ENCODE results near the gene TTC13.

The TTC13 gene

DNA sequence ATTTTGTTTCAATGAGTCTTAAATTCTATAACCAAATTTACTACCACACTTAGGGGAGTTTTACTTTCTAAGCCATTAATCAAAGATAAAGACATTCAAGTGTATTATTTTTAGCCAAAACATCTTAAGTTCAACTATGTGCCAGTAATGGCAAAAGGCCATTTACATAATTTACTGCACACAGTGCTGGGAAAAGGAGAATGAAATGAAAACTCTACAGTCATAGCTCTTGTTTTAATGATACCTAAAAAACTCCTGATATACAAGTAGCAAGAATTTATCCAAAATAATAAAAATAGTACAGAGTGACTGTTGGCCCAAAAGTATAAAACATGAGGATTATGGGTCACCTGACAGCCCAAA, 67.9 kb downstream of the TTC13 start:
- no peak for DNase-seq (ENCODE audit: low read depth)
- H3K4me3 ChIP-seq (ENCODE audit: low read length), result no peak overlapping the region
- TF ChIP-seq, protein P1, sequence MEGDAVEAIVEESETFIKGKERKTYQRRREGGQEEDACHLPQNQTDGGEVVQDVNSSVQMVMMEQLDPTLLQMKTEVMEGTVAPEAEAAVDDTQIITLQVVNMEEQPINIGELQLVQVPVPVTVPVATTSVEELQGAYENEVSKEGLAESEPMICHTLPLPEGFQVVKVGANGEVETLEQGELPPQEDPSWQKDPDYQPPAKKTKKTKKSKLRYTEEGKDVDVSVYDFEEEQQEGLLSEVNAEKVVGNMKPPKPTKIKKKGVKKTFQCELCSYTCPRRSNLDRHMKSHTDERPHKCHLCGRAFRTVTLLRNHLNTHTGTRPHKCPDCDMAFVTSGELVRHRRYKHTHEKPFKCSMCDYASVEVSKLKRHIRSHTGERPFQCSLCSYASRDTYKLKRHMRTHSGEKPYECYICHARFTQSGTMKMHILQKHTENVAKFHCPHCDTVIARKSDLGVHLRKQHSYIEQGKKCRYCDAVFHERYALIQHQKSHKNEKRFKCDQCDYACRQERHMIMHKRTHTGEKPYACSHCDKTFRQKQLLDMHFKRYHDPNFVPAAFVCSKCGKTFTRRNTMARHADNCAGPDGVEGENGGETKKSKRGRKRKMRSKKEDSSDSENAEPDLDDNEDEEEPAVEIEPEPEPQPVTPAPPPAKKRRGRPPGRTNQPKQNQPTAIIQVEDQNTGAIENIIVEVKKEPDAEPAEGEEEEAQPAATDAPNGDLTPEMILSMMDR (conservative IDR thresholded peaks at IDR 0.05; ENCODE audit: low read depth, low read length), result no peak

DNA sequence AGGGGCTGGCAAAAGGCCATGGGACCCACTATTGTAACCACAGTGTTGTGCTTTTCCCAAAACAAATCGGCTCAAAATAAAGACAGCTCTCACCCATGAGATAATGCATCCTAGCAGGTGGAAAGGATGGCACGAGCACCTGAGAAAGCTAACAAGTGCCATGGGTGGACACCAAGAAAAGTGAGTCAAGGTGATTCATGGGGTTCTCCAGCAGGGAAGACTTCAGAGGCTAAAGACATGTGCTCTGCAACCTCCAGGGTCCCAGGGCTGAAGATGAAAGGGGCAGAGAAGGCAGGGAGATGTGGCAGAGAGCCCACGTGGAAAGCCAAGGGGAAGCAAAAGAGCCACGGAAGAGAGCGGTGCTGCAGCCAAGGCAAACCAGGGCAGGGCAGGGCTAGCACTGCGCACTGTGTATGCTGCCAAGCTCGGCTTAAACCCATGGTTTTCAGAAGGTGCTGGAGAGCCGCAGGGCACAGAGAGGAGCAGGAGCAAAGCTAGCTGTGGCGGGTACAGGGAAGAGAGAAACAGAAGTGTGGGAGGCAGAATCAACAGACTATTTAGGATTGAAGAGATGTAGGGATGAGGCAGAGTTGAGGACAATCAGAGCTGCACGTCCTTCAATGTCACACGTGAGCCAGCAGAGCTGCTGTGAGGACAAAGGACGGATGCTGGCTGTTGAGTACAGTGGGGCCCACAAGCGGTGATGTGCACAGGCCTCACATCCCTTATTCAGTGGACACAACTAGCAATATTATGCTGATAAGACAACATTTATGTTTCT, 68.5 kb downstream of the TTC13 start:
- no peak for DNase-seq (ENCODE audit: low read depth)
- TF ChIP-seq, protein P1 (conservative IDR thresholded peaks at IDR 0.05; ENCODE audit: low read depth, low read length), result no peak
- no peak overlapping the region for H3K4me3 ChIP-seq (ENCODE audit: low read length)

DNA sequence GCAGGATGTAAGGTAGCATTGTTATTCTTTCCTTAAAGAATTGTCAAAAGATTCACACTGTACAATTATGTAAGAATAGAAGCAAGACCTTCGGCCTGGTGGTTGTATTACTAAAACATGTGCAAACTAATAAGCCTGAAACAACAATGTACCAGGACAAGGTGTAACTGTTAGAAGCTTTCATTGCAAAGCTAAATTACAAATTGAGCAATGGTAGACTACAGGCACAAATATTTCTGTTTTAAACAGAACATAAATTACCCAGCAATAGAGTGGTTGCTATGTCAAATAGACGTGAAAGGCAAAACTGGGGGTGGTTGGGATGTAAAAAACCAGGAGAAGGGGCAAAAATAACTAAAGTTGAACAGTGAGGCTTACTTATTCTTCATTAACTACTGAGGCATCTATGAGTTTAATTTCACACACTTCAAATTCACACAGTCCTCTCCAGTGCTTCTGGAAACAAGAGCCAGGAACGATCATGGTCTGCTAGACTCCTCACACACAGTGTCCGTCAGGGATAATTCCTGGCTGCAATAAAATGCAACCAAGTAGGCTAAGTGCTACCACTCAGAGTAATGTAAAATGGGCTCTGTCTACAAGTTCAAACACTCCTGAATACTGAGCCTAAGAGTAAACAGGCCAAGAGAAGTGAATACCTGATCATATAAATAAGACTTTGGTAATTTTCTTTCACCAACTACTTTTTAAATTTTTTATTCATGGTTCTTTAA, 71.0 kb downstream of the TTC13 start:
- no peak overlapping the region for H3K4me3 ChIP-seq (ENCODE audit: low read length)
- TF ChIP-seq, protein P1 (conservative IDR thresholded peaks at IDR 0.05; ENCODE audit: low read depth, low read length), result no peak
- no peak for DNase-seq (ENCODE audit: low read depth)

DNA sequence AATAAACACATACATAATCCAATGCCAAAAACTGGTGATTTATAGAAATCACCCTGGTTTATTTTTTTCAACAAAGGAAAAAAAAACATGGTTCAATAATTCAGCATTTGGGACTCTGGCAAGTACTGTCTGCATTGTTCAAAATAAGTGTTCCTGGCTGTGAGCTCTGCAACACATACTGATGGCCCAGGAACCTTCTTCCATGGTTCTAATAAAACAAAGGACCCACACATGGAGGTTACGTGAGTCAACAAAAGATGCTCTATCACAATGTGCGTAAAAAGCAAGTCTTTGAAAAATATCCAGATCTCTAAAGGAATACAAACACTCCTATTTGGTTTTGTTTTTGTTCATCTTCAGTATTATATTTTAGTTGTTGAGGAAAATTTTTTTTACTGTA, 72.4 kb downstream of the TTC13 start:
- TF ChIP-seq, protein P1 (conservative IDR thresholded peaks at IDR 0.05; ENCODE audit: low read depth, low read length), result no peak
- no peak overlapping the region for H3K4me3 ChIP-seq (ENCODE audit: low read length)
- DNase-seq (ENCODE audit: low read depth), result no peak

DNA sequence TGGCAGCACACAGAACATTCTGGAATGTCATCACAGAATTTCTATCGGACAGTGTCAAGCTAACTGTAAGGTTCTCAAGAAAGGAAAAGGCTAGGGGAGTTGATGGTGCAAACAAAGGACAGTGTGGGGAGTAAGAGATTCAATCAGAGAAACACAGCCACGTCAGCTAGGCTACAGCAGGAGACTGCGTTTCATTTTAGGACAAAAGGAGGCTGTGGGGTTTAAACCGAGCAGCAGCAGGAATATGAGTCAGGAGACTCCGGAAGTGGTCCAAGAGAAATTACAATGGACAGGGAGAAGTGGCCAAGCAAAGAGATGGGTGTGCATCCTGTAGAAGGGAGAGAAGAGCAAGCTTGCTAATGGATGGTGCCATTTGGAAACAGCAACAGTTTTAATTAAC, 72.9 kb downstream of the TTC13 start:
- no peak for DNase-seq (ENCODE audit: low read depth)
- no peak overlapping the region for H3K4me3 ChIP-seq (ENCODE audit: low read length)
- TF ChIP-seq, protein P1 (conservative IDR thresholded peaks at IDR 0.05; ENCODE audit: low read depth, low read length), result no peak

DNA sequence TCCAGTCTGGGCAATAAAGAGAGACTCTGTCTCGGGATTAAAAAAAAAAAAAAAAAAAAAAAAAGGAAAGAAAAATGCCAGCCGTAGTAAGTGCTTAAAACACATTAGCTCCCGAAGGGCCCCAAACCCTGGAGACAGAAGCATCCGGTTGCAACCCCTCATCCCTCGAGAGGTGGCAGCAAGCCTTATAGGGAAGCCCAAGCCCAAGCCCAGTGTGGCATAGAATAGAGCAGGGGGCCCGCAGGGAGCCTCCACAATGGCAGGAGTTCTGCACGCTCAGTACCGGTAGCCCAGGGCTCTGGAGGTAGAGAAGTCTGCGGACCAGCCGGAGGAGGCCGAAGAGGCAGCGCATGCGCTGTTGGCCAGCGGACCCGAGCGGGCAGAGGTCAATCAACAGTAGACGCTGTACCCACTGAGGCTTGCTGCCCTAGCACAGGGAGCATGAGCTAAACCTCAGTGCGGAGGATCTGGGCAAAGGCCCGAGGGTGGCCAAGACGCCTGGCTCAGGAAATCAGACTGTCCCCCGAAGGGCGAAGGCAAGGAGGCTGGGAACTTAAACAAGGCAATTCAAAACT, 76.2 kb downstream of the TTC13 start:
- TF ChIP-seq, protein P1 (conservative IDR thresholded peaks at IDR 0.05; ENCODE audit: low read depth, low read length), result no peak
- DNase-seq (ENCODE audit: low read depth), result no peak
- no peak overlapping the region for H3K4me3 ChIP-seq (ENCODE audit: low read length)
